GM23338 (cell line): ENCODE measurements around the gene MIDN. TPM values are rescaled to one million over a fixed set of nuclear protein-coding genes. Genes with fewer than 3 reads are reported as not detected.

Experiments used
- ATAC-seq: fragments of 200-7000 bp; cut with Tn5 transposase; 3 replicates; pipeline ENCODE4 v1.9.1; 2020
- DNase-seq: peaks from one replicate; pipeline ENCODE4 v3.0.0-alpha.2; 2015; ENCODE audit warnings: low spot score
- H2AFZ ChIP-seq: fragments of 200-600 bp; sonication (generic); 2 replicates; pipeline ENCODE4 v1.8.0; 2016; ENCODE audit warnings: antibody characterized with exemption, mild to moderate bottlenecking, moderate library complexity
- H3F3A ChIP-seq: fragments of 200-600 bp; sonication (generic); replicated peaks from 2 replicates; pipeline ENCODE4 v1.8.0; 2017; ENCODE audit warnings: antibody characterized with exemption, mixed run types, low read depth
- H3K27ac ChIP-seq: fragments of 200-600 bp; sonication (generic); 2 replicates; pipeline ENCODE4 v1.6.1; 2016; ENCODE audit warnings: low read depth
- H3K27me3 ChIP-seq: fragments of 200-600 bp; sonication (generic); 2 replicates; pipeline ENCODE4 v1.8.0; 2016; ENCODE audit warnings: mild to moderate bottlenecking, mixed run types, moderate library complexity; ENCODE audit not compliant: insufficient read depth
- H3K36me3 ChIP-seq: fragments of 200-600 bp; sonication (generic); 2 replicates; pipeline ENCODE4 v1.8.0; 2016; ENCODE audit warnings: mild to moderate bottlenecking; ENCODE audit not compliant: insufficient read depth
- H3K4me1 ChIP-seq: fragments of 200-600 bp; sonication (generic); 2 replicates; pipeline ENCODE4 v1.8.0; 2016; ENCODE audit warnings: mild to moderate bottlenecking, moderate library complexity; ENCODE audit not compliant: insufficient read depth
- H3K4me2 ChIP-seq: fragments of 200-600 bp; sonication (generic); 2 replicates; pipeline ENCODE4 v1.7.1; 2017; ENCODE audit warnings: mixed run types
- H3K4me3 ChIP-seq: fragments of 200-600 bp; sonication (generic); 2 replicates; pipeline ENCODE4 v1.6.1; 2016; ENCODE audit warnings: mixed run types
- H3K79me2 ChIP-seq: fragments of 200-600 bp; sonication (generic); replicated peaks from 2 replicates; pipeline ENCODE4 v1.8.0; 2017; ENCODE audit warnings: mild to moderate bottlenecking; ENCODE audit not compliant: insufficient read depth
- H3K9me2 ChIP-seq: fragments of 200-600 bp; sonication (generic); 2 replicates; pipeline ENCODE4 v1.8.0; 2017; ENCODE audit not compliant: insufficient read depth
- H4K20me1 ChIP-seq: fragments of 200-600 bp; sonication (generic); replicated peaks from 2 replicates; pipeline ENCODE4 v1.8.0; 2017; ENCODE audit warnings: mild to moderate bottlenecking; ENCODE audit not compliant: insufficient read depth
- H3K27ac Mint-ChIP-seq: 2 replicates; pipeline ENCODE4 v1.8.0; 2020; ENCODE audit warnings: inconsistent platforms, mild to moderate bottlenecking, moderate library complexity, mixed read lengths
- H3K27me3 Mint-ChIP-seq: 3 replicates; pipeline ENCODE4 v1.8.0; 2022; ENCODE audit warnings: low read depth, mild to moderate bottlenecking, moderate library complexity, mixed read lengths, inconsistent platforms; ENCODE audit not compliant: insufficient read depth, poor library complexity
- H3K36me3 Mint-ChIP-seq: 3 replicates; pipeline ENCODE4 v1.8.0; 2021; ENCODE audit warnings: low read depth, mild to moderate bottlenecking, inconsistent platforms, moderate library complexity, mixed read lengths
- H3K4me1 Mint-ChIP-seq: 3 replicates; pipeline ENCODE4 v1.8.0; 2020; ENCODE audit warnings: mild to moderate bottlenecking, inconsistent platforms, mixed read lengths
- H3K4me3 Mint-ChIP-seq: 3 replicates; pipeline ENCODE4 v1.8.0; 2021; ENCODE audit warnings: moderate library complexity, mild to moderate bottlenecking, inconsistent platforms, mixed read lengths
- H3K9me3 Mint-ChIP-seq: 3 replicates; pipeline ENCODE4 v1.8.0; 2020; ENCODE audit warnings: moderate library complexity, mild to moderate bottlenecking, inconsistent platforms, mixed read lengths
- ETS1 ChIP-seq: IDR thresholded peaks from 2 replicates; pipeline ENCODE4 v1.6.1; 2016; ENCODE audit warnings: antibody characterized with exemption
- EZH2 ChIP-seq: fragments of 200-600 bp; sonication (generic); IDR thresholded peaks from one replicate; pipeline ENCODE4 v1.8.0; 2017; ENCODE audit warnings: antibody characterized with exemption, mild to moderate bottlenecking, low read depth; ENCODE audit not compliant: unreplicated experiment
- STAT1 ChIP-seq: IDR thresholded peaks from one replicate; pipeline ENCODE4 v1.6.1; 2016; ENCODE audit warnings: antibody characterized with exemption; ENCODE audit not compliant: unreplicated experiment
- ZNF114 ChIP-seq: fragments of 250-450 bp; sonication (Bioruptor Pico); IDR thresholded peaks from 2 replicates; pipeline ENCODE4 v1.5.0; 2020; ENCODE audit warnings: mild to moderate bottlenecking, moderate library complexity
- ZNF462 ChIP-seq: fragments of 250-450 bp; sonication (Bioruptor Pico); IDR thresholded peaks from 2 replicates; pipeline ENCODE4 v1.5.0; 2020; ENCODE audit warnings: mild to moderate bottlenecking, moderate library complexity
- polyA plus RNA-seq: library from polyadenylated mRNA; unstranded; fragments of >200 nt; fragmentation: Nextera tagmentation; extraction: Ambion mirVana; gene quantifications from 2 replicates; pipeline ENCODE4 v1.2.1, GENCODE V29; 2016
- total RNA-seq: library from RNA; depleted of rRNA; stranded (reverse); fragments of >200 nt; shearing (Covaris generic); gene quantifications from 2 replicates; pipeline ENCODE4 v1.2.3, GENCODE V29; 2014

Gene MIDN
- total and polyA plus RNA-seq, 2 experiments from 2014 or later = 28.6 to 113 TPM

- Histone ChIP-seq H3K4me1 (no peaks in the 10 kb centered on the region), H3K79me2 (no peaks in the 10 kb centered on the region), H3K4me3 (peak overlapping the region; percentile 64), H3K36me3 (no peaks in the 10 kb centered on the region), H3K27ac (no peak overlapping the region), H3F3A (peaks cover 5% of the 10 kb centered on the region; the same call in 1 of the 2 replicates), H4K20me1 (no peaks in the 10 kb centered on the region), H3K9me2 (no peaks in the 10 kb centered on the region), H3K27me3 (peaks cover 4% of the 10 kb centered on the region; the same call in 1 of the 2 replicates), H3K4me2 (peak overlapping the region; percentile 90), H2AFZ (peak overlapping the region; percentile 83)
- no peak for TF ChIP-seq EZH2
- no peak for TF ChIP-seq ZNF462 (CRISPR knock-in tag)
- no peak for TF ChIP-seq ZNF114 (CRISPR knock-in tag)
- TF ChIP-seq ETS1 = no peak
- no peak for TF ChIP-seq STAT1
- Mint-ChIP-seq H3K4me3 (peak overlapping the region; percentile 70), H3K9me3 (no peaks in the 10 kb centered on the region), H3K27ac (no peak overlapping the region), H3K27me3 (peaks cover 7% of the 10 kb centered on the region), H3K36me3 (no peaks in the 10 kb centered on the region), H3K4me1 (peaks cover 2% of the 10 kb centered on the region; the same call in 1 of the 3 replicates)
- DNase-seq = peak; percentile 65
- peak; percentile 67 for ATAC-seq
Measured at GRCh38 chr19:1295169-1296012, 47.0 kb downstream of the MIDN start.
